Adrenal gland (tissue), 12 donors: ENCODE measurements around the gene NUAK2. TPM values are rescaled to one million over a fixed set of nuclear protein-coding genes. Genes with fewer than 3 reads are reported as not detected.

Experiments
- DNase-seq, 7 donors: peaks; one replicate each; pipeline ENCODE4 v3.0.0-alpha.2; 2019 to 2020
- H3K27ac ChIP-seq, 5 donors: fragments of 200-600 bp; sonication (generic) in 4 of 5; 1 replicate in 3 of 5; 2 replicates in 2 of 5; pipeline versions ENCODE4 v1.5.1 to v1.8.0; 2016 to 2020; ENCODE audit warnings: mild to moderate bottlenecking in 1 of 5
- H3K27me3 ChIP-seq: fragments of 200-600 bp; 2 replicates; pipeline ENCODE4 v1.8.0; 2021
- H3K36me3 ChIP-seq, 2 donors: fragments of 200-600 bp; replicated peaks in 1 of 2; 1 replicate in 1 of 2; 2 replicates in 1 of 2; pipeline versions ENCODE4 v1.5.1 to v1.8.0; 2018 to 2022
- H3K4me1 ChIP-seq, 2 donors: fragments of 200-600 bp; replicated peaks in 1 of 2; 1 replicate in 1 of 2; 2 replicates in 1 of 2; pipeline versions ENCODE4 v1.5.1 to v1.8.0; 2018 to 2021
- H3K4me3 ChIP-seq, 4 donors: fragments of 200-600 bp; sonication (generic) in 3 of 4; one replicate each; pipeline ENCODE4 v1.5.1; 2016 to 2018
- H3K9me3 ChIP-seq, 3 donors: fragments of 200-600 bp; sonication (generic) in 1 of 3; replicated peaks in 1 of 3; 1 replicate in 2 of 3; 2 replicates in 1 of 3; pipeline versions ENCODE4 v1.5.1 to v1.8.0; 2016 to 2021
- POLR2A ChIP-seq, 2 donors: fragments of 450-650 bp; IDR thresholded peaks; one replicate each; pipeline ENCODE4 v1.6.1; 2017; ENCODE audit warnings: antibody characterized with exemption in 2 of 2, mild to moderate bottlenecking in 2 of 2, moderate library complexity in 1 of 2
- WGBS, 4 donors: extraction: QIAGEN DNeasy Blood & Tissue Kit in 2 of 4; methylation state at CpG; one replicate each; pipeline versions ENCODE4 v1.1.5 to v1.1.7; 2013 to 2017; 5-methylcytosine and 5-hydroxymethylcytosine counted together
- intact Hi-C, 2 donors: fragments of 100-400 bp; cut with DNase I; formaldehyde crosslinking; loops; one replicate each; pipeline versions ENCODE4 v1.14.1 to v1.15.0; 2022 to 2023
- polyA plus RNA-seq, 3 donors: library from polyadenylated mRNA; stranded (reverse); fragments of 200-250 nt in 2 of 3; fragments of 350-450 nt in 1 of 3; fragmentation: Illumina TruSeq in 1 of 3; extraction: RNeasy Lipid Tissue Mini Kit (QIAGEN cat#74804) in 1 of 3; gene quantifications; one replicate each; pipeline ENCODE4 v1.2.3, GENCODE V29; 2013 to 2014
- total RNA-seq, 9 donors: library from RNA; depleted of rRNA in 4 of 9; stranded (reverse); fragments of >200 nt in 4 of 9; fragments of 120-200 nt in 1 of 9; fragmentation: NEBNext Ultra II Directional in 1 of 9; extraction: Animal tissue kit (Norgen Biotek cat#: 25700) in 1 of 9; gene quantifications; one replicate each; pipeline versions ENCODE4 v1.1.0 to v1.2.4, GENCODE V29; 2013 to 2023
- TF ChIP-seq, protein P1 (sequence below), 6 experiments: fragments of 450-650 bp in 4 of 6; fragments of 200-600 bp in 2 of 6; sonication (generic) in 1 of 6; IDR thresholded peaks; 1 replicate in 5 of 6; 2 replicates in 1 of 6; pipeline versions ENCODE4 v1.5.1 to v1.8.0; 2016 to 2021; ENCODE audit warnings: antibody characterized with exemption in 6 of 6, mild to moderate bottlenecking in 2 of 6, moderate library complexity in 1 of 6
- donor health status: healthy with polysubstance abuse.
- donor health status: Bipolar disorder and iron deficiency.
- donor health status: DM: yes; HTN: yes; CAD: no.
- donor health status: DM: no; HTN: no; CAD: no.
- donor health status: DM: no; HTN: no; CAD: no.
- donor health status: DM: yes; HTN: yes; CAD: no.

NUAK2 gene
- total and polyA plus RNA-seq, 12 donors: 0.95 to 9.9 (median 4.0) TPM

DNA sequence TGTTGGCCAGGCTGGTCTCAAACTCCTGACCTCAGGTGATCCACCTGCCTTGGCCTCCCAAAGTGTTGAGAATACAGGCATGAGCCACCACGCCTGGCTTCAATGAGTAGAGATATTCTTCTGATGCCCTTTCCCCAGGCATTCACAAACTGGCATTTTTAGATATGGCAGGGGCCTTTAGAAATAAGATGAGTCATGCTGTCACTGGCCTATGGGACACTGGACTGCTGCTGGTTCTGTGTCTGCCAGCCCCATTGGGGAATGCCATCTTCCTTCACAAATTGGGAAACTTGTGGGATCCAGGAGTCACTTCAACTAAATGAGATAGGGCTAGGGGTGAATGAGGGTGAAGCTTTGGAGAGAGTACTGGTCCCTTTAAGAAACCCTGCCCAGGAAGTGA, 19.1 kb upstream of the NUAK2 start:
- peak overlapping the region in 2 of 5 donors; percentile 56 for H3K27ac ChIP-seq
- WGBS, 4 donors: 63 to 100% (median 78%) methylated on average over 1 of the region's 1 CpG
- peak in 1 of 7 donors; percentile 50 for DNase-seq
- intact Hi-C loops: no loop called here
- no peaks in the 10 kb centered on the region for H3K36me3 ChIP-seq
- no peaks in the 10 kb centered on the region for H3K9me3 ChIP-seq
- peaks cover 16 to 21% of the 10 kb centered on the region in 2 donors for H3K4me1 ChIP-seq
- TF ChIP-seq POLR2A (IDR thresholded peaks at IDR 0.05): no peak
- TF ChIP-seq, protein P1, sequence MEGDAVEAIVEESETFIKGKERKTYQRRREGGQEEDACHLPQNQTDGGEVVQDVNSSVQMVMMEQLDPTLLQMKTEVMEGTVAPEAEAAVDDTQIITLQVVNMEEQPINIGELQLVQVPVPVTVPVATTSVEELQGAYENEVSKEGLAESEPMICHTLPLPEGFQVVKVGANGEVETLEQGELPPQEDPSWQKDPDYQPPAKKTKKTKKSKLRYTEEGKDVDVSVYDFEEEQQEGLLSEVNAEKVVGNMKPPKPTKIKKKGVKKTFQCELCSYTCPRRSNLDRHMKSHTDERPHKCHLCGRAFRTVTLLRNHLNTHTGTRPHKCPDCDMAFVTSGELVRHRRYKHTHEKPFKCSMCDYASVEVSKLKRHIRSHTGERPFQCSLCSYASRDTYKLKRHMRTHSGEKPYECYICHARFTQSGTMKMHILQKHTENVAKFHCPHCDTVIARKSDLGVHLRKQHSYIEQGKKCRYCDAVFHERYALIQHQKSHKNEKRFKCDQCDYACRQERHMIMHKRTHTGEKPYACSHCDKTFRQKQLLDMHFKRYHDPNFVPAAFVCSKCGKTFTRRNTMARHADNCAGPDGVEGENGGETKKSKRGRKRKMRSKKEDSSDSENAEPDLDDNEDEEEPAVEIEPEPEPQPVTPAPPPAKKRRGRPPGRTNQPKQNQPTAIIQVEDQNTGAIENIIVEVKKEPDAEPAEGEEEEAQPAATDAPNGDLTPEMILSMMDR (IDR thresholded peaks at IDR 0.05): no peak
- peaks cover 6% of the 10 kb centered on the region for H3K27me3 ChIP-seq
- no peak overlapping the region for H3K4me3 ChIP-seq

DNA sequence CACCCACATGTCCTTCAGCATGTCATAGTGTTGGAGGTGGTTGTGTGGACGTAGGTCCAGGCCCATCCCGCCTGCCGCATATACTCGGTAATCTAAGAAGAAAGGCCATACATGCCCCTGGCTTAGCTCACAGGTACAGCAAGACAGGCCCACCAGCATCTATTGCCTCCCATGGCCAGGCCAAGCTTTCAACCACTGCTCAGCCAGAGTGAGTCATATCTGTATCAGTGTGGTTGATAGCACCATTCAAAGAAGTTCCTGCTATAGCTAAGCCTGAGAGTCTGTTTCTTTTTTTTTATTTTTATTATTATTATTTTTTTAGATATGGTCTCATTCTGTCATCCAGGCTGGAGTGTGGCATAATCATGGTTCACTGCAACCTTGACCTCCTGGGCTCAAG, 18.2 kb upstream of the NUAK2 start:
- TF ChIP-seq, protein P1 (IDR thresholded peaks at IDR 0.05): no peak
- no peak for TF ChIP-seq POLR2A (IDR thresholded peaks at IDR 0.05)
- H3K27ac ChIP-seq: no peak overlapping the region
- 94 to 96% (median 95%) methylated on average over 3 to 4 of the region's 4 CpGs for WGBS, 4 donors

DNA sequence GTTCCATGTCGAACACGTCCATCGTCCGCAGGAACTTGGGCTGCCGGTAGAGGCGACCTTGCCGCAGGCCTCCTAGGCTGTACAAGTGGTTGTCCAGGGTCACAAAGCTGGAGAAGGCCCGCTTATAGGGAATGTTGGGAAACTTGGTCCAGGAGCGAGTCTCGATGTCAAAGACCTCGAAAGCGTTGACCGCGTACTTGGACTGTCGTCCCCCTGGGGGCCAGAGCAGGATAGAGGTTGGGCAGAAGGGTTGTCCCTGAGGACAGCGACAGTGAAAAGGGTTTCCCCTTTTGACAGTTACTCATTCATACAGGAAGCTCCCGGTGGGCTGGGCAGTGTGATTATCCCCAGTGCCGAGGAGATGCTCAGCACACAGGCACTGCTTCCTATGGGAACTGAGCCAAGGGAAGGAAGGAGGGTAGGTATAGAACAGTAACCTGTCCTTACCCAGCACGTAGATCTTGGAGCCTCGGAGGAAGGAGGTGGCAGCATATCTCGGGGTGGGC, 17.7 kb upstream of the NUAK2 start:
- Histone ChIP-seq H3K9me3 (no peaks in the 10 kb centered on the region), H3K27me3 (peaks cover 6% of the 10 kb centered on the region), H3K36me3 (no peaks in the 10 kb centered on the region), H3K4me1 (peaks cover 15 to 18% of the 10 kb centered on the region in 2 donors), H3K4me3 (no peak overlapping the region), H3K27ac (no peak overlapping the region)
- TF ChIP-seq POLR2A (IDR thresholded peaks at IDR 0.05): no peak
- TF ChIP-seq, protein P1 (IDR thresholded peaks at IDR 0.05): no peak
- no peak for DNase-seq
- intact Hi-C loops: loop anchor here (5.0 to 10.0 kb wide), 4 partner anchors 143 to 188 kb away; no protein-coding TSS in a partner anchor
- WGBS, 4 donors: 78 to 83% (median 81%) methylated on average over 21 of the region's 21 CpGs

More for the DNA sequence above, 18.2 kb upstream of the NUAK2 start:
- DNase-seq: no peak
- Histone ChIP-seq H3K9me3 (no peaks in the 10 kb centered on the region), H3K27me3 (peaks cover 6% of the 10 kb centered on the region), H3K4me3 (no peak overlapping the region), H3K4me1 (peaks cover 16 to 21% of the 10 kb centered on the region in 2 donors), H3K36me3 (no peaks in the 10 kb centered on the region)
- intact Hi-C loops: loop anchor here (5.0 to 10.0 kb wide), 4 partner anchors 143 to 188 kb away; no protein-coding TSS in a partner anchor

DNA sequence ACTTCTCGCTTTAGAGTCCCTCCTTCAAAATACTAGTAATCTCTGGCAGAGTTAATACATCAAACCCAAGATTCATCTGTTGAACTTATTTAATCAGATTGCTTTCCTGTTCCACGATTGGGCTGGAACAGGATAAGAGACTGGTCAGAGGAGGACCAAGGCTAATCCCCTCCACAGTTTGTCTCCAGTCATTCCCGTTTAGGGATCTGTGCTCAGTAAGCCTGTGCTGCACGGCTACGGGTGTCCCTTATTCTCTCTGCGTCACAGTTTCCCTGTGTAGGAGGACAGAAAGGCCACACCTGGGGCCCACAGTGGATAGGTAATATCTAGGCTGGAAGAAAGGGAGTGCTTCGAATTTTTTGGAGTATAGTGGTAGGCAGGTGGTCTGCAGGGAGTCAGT, 16.5 kb upstream of the NUAK2 start:
- no peaks in the 10 kb centered on the region for H3K9me3 ChIP-seq
- no peaks in the 10 kb centered on the region for H3K36me3 ChIP-seq
- H3K27me3 ChIP-seq: no peaks in the 10 kb centered on the region
- H3K27ac ChIP-seq: no peak overlapping the region
- intact Hi-C loops: loop anchor here (5.0 to 10.0 kb wide), 4 partner anchors 144 to 189 kb away; no protein-coding TSS in a partner anchor
- 72 to 86% (median 73%) methylated on average over 7 of the region's 7 CpGs for WGBS, 4 donors
- H3K4me3 ChIP-seq: no peak overlapping the region
- TF ChIP-seq, protein P1 (IDR thresholded peaks at IDR 0.05): no peak
- TF ChIP-seq POLR2A (IDR thresholded peaks at IDR 0.05): no peak
- DNase-seq: no peak
- H3K4me1 ChIP-seq: peaks cover 5 to 6% of the 10 kb centered on the region in 2 donors
